Measurements from ENCODE around the gene ALX4.

Gene ALX4

DNA sequence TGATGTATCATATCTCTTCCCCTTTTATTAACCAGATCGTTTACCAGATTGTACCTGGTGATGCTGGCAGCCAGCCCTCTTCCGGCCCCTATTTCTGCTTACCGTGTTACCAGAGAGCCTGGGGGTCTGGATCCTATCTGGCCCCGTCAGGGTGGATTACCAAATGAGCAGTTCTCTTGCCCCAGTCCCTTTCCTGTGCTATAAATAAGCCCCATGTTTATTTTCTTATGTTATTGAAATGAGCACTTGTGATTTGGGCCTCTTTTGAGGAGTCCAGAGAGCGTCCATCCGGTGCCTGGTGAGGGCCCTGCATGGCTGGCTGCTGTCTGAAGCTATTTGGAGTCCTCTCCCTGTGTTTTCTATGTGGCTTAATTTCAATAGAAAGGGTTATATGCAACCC, 59.5 kb downstream of the ALX4 start:
- DNase-seq (ENCODE audit: extremely low read depth in 1 of 2, low read depth in 1 of 2), result no peak

DNA sequence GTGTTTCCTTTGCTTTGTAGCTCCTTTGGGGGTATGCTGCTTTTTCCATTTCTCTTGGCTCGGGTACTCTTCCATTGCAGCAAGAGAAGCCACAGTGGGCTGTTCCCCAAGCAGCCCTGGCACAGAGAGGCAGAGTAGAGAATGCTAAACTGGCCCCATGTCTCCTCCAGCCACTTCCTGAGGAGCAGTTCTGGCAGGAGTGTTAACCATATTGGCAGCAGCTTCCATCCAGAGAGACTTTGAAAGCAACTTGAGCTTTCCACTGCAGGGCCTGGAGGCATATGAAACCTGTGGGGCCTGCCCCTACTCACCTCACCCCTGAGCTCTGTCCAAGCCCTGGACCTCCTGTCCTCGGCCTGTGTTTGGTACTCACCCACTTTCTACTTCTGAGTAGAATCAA, 61.8 kb downstream of the ALX4 start:
- no peak for DNase-seq (ENCODE audit: extremely low read depth in 1 of 2, low read depth in 1 of 2)

DNA sequence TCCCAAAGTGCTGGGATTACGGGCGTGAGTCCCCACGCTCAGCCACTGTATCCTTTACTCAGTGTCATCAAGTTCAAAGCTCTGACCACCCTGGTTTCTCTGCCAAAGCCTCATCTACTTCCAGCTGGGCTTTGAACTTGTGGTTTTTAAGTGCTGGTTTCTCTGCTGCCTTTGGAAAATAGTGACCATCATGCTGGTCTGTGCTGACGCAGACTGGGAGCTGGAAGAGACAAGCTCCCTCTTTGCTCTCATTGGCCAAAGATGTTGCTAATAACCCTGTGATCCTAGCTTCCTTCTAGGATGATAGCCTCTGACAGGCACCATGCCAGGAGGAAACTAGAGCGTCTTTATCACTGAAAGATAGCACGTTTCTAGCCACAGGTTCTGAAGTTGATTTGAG, 62.4 kb downstream of the ALX4 start:
- DNase-seq (ENCODE audit: extremely low read depth in 1 of 2, low read depth in 1 of 2), result no peak

DNA sequence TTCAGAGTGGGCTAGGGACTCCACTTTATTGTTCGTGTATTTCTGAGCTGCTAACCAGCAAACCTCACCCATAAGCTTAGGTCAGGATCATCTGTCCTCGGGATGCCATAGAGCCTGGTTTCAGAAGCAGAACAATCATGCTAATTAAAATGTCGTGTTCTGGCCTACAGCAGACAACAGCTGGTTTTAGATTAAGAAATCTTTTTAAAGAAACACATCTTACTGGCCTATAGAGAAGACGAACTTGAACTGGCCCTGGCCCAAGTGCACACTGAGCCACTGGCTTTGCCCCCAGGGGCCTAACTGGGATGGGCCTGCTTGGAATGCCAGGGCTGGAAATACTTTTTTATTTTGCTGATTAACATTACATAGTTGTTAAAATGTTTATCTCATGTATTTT, 63.2 kb downstream of the ALX4 start:
- no peak for DNase-seq (ENCODE audit: extremely low read depth in 1 of 2, low read depth in 1 of 2)

DNA sequence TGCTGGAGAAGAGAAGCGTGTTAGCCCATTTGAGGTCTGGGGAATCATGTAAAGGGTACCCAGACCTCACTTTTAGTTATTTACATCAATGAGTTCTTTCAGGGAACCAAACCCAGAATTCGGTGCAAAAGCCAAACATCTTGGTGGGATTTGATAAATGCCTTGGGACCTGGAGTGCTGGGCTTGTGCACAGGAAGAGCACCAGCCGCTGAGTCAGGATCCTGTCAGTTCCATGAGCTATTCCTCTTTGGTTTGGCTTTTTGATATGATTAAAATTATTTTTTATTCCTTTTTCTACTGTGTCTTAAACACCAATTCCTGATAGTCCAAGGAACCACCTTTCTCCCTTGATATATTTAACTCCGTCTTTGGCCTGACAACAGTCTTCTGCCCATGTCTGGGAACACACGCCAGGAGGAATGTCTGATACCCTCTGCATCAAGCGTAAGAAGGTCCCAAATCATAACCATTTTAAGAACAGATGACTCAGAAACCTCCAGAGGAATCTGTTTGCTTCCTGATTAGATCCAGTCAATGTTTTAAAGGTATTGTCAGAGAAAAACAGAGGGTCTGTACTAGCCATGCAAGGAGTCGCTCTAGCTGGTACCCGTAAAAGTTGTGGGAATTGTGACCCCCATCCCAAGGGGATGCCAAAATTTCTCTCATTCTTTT, 65.2 kb downstream of the ALX4 start:
- no peak for DNase-seq (ENCODE audit: extremely low read depth in 1 of 2, low read depth in 1 of 2)

DNA sequence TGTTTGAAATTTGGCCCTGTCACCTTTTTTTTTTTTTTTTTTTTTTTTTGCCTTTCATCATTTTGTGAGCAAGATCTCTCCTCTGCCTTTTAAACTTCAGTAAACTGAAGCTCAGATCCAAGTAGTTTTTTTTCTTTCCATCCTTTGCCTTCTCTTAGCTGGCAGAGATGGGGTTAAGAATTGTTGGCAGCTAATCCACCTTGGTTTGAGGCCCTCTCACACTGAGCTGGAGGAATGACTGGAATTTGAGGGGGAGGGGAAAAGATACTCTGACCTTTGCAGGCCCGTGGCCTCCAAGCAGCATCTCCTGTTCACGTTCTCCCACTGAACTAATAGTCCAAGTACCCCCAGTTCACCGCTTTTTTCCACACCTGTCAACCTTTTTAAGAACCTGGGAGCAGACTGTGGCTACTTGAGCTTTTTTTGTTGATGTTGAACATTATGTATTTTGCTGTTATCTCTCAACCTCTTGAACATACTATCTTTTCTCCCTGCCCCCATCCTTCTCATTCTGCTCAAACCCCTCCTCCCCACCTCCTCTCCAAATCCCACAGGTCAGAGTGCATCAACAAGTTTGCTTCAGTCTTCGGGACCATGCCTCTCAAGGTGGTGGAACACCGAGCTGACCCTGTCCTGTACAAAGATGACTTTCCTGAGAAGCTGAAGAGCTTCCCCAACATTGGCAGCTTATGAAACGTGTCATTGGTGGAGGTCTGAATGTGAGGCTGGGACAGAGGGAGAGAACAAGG, 66.2 kb downstream of the ALX4 start:
- DNase-seq (ENCODE audit: extremely low read depth in 1 of 2, low read depth in 1 of 2), result no peak

DNA sequence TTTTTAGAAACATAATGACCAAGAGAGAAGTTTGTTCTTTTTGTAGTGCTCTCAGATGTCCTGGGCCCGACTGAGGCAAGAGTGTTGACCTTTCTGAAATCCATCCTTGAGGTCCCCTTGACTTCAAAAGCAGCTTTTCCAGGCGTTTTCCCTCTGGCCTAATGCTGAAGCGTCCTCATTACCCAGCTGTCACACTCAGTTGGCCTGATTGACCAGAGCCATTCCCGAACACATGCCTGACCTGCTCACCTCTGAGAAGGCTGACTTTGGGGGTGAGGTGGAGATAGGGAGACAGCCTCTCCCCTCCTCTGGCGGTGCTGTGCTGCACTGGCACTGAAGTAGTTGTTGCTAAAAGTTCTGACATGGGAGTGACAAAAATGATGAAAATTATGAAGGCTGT, 66.9 kb downstream of the ALX4 start:
- DNase-seq (ENCODE audit: extremely low read depth in 1 of 2, low read depth in 1 of 2), result no peak

DNA sequence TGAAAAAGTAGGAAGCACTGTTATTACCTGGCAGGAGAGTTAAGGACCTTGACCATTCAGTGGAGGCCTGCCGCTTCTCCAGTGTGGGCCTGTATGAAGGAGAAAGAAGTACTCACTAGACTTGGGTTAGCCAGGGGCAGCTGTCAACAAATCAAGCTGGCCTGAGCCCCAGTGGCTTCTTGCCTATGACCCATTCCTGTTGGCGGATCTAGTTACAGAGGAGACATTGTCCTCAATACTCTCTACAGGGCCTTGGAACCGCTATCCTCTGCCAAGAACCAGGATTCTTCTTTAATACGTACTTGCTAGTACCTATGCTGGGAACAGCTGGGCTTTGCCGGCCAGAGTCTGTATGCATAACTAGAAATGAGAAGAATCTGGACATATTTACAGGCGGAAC, 68.1 kb downstream of the ALX4 start:
- no peak for DNase-seq (ENCODE audit: extremely low read depth in 1 of 2, low read depth in 1 of 2)

DNA sequence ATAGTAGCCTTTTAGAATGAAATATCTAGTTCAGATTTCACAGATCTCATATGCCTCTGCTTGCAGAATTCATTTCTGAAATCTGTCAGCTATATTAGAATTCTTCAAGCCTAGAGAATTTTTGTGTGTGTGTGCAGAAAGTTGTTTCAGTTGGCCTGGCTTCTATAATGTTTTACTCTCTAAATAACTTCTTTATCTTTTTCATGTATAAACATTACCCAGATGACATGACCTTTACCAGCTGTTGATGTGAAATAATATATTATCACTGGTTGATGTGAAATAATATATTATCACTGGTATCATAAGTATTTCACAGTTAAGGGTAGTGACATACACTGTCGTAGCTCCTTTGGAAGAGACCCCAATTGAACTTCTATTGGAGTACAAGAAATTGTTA, 72.8 kb downstream of the ALX4 start:
- no peak for DNase-seq (ENCODE audit: extremely low read depth in 1 of 2, low read depth in 1 of 2)

DNA sequence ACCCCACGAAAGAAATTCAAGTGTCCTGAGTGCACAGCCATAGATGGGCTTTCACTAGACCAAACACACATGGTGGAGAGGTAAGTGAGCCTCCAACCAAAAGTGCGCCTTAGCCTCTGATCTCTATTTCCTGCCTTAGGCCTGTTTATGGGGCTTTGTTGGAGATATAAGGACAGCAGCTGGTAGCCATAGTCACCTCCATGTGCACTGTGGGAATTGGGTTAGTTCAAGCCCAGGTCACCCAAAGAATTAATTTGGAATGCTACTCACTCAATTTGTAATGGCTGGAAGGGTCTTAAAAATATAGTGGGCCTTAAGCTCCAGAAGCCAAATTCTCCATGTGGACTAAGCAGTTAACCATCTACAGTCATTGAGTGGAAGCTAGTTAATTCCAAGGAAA, 73.6 kb downstream of the ALX4 start:
- DNase-seq (ENCODE audit: extremely low read depth in 1 of 2, low read depth in 1 of 2), result no peak

DNA sequence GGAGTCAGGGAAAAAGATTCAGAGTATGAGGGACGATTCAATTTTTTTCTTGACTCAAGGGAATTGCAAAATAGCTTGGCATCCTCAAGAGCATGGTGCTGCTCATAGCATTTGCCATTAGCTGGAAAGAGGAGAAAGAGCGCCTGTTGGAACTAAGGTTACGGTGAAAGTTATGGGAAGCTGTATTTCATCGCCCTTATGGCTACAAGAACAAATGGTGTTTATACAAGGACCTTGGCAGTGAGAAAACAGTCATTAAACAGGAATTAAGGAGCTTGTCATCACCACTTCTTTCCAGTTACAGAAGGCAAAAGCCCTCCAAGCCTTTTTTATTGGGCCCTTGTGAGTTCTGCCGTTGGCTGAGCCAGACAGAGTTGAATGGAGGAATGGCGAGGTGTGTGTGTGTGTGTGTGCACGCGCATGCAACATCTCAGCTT, 74.2 kb downstream of the ALX4 start:
- no peak for DNase-seq (ENCODE audit: extremely low read depth in 1 of 2, low read depth in 1 of 2)

DNA sequence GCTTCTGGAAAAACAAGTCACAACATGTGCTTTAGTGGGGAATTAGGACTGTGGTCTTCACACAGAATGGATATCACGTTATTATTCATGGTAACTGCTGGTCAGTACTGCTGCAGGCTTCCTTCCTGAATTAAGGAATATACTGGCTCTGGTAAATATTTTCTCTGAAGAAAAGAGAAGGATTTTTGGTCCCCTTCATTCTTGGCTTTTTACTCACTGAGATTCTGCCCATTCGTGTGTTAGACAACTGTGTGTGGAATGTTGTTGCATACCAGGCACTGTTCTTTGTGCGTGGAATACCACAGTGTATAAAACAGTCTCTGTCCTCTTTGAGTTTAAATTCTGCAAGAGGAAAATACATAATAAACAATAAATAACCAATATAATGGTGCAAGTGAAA, 80.3 kb downstream of the ALX4 start:
- DNase-seq (ENCODE audit: extremely low read depth in 1 of 2, low read depth in 1 of 2), result no peak

DNA sequence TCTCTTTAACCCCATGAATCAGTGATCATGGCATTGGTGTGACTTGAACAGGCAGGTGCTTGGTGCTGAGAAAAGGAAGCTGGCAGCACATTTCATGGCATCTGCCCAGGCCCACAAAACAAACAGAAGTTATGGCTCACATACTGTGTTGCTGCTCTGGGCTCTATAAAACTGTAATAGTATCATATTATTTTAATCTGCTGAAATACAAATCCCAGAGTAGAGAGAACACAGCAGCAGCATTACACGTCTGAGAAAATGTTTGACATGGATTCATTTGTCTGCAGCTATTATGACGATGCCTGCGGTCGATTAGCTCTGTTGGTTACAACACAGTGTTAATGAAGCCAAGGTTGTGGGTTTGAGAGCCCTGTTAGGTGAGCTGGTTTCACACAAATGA, 80.8 kb downstream of the ALX4 start:
- DNase-seq (ENCODE audit: extremely low read depth in 1 of 2, low read depth in 1 of 2), result no peak

DNA sequence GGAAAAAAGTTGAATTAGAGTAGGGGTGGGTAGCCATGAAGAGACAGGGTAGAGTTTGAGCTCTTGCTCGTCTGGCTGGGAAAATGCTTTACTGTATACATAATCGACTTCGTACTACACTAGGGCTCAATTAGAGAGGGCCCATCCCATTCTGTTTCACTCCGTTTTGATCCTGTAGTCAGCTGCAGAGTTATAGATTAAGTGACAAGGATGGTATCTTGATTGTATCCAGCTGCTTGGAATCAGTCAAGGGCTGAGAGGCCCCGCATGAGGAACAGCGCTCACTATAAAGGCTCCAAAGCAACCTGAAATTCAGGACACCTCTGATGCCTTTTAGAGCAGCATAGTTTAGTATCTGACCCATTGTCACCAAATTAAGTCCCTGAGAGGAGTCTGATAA, 81.6 kb downstream of the ALX4 start:
- no peak for DNase-seq (ENCODE audit: extremely low read depth in 1 of 2, low read depth in 1 of 2)

DNA sequence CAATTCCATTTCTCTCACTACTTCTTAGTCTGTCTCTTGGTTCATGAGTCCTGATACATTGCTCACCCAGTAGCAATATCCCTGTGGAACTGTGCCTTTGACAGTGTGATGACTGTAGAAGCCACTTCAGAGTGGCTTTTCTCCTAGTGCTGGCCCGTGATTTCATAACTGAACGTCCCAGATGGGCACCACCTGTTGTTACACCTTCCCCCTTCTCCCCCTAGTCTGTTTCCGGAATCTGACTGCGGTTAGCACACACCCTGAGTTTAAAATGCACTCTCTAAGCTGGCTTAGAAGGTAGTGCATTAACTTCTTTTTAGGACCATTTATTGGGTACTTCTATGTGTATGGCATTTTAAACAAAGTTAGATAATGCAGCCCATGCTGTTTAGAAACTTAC, 83.0 kb downstream of the ALX4 start:
- DNase-seq (ENCODE audit: extremely low read depth in 1 of 2, low read depth in 1 of 2), result no peak

DNA sequence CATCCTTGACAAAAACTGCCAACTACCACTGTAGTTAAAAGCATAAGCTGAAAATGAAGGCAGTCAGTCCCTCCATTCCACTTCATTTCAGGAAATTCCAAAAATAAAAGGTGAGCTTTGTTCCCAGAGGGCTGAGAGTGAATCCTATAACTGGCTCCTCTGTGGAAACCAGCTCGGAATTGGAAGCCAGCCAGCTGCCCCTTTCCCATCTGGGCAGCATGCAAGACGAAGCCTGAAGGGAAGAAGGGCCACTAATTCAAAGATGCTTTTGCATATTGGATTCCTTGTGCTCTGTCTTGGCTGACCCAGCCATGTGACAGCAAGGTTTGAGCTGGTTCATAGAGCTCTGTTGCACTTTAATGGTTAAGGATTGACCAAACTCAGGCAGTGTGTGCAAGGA, 83.4 kb downstream of the ALX4 start:
- DNase-seq (ENCODE audit: extremely low read depth in 1 of 2, low read depth in 1 of 2), result no peak

DNA sequence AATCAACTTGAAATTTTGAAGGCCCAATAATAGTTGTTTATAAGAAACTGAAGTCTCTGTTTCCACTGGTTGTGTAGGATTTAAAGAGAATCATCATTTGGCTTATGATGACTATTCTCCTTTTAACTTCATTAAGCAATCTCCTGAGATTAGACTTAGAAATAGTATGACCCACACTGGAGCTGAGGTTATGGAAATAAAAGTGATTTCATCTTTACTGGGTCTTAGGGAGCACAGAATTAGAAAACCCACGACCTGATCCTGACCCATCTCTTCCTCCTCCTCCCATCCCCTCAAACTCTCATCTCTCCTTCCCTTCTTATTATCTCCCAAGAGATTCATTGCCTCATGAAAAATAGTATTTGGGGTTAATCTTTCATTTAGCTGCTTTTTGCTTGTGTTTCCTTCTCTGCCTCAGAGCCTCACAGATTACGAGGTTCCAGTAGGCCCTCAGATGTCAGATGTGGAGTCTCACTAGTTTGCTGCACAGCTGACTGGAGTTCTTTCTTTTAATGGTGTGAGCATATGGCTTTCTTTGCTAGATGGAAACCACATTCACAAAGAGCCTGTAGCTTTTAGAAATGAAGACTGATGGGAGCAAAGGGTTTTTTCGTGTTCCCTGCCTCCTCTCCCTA, 85.0 kb downstream of the ALX4 start:
- DNase-seq (ENCODE audit: extremely low read depth in 1 of 2, low read depth in 1 of 2), result no peak

DNA sequence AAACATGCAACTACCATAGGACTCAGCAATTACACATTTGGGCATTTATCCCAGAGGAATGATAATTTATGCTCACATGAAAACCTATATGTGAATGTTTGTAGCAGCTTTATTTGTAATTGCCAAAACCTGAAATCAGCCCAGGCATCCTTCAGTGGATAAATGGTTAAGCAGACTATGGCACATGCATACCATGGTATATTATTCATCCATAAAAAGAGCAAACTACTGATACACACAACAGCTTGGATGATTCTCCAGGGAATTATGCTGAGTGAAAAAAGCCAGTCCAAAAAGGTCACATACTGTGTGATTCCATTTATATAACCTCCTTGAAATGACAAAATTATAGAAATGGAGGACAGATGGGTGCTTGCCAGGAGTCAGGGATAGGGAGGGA, 86.7 kb downstream of the ALX4 start:
- no peak for DNase-seq (ENCODE audit: extremely low read depth in 1 of 2, low read depth in 1 of 2)

DNA sequence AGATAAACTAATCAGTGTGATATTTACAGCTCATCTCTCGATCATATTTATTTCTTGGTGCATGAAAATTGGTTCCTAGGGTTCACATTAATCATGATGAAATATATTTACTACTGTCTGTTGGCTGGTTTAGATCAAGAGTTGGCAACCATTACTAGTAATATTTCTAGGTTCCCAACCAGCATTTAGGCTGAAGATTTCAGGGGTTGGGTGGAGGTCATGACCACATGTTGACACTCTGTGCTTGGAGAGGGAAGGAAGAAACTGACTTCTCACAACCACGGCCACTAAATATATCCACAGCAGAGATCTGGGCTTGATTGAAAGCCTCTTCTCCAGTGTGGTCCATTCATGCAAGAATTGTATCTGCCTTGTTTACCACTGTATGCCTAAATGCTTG, 87.9 kb downstream of the ALX4 start:
- DNase-seq (ENCODE audit: extremely low read depth in 1 of 2, low read depth in 1 of 2), result no peak

DNA sequence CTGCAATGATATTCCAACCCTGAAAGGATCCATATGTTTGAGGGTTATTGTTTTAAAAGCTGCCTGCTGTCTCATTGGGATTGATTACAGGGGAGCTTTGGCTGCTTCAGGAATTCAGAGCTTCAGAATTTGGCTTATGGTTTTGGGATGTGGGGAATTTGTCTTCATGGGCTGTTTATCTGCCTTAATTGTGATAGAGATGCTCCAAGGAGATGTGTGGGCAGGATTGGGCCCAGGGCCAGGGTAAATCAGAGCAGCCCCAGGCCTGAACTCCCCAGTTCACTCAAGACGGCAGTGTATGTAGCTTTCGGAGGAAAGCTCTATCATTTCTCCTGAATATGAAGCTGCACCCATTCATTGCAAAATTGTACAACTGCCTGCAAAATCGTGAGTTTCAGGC, 88.5 kb downstream of the ALX4 start:
- DNase-seq (ENCODE audit: extremely low read depth in 1 of 2, low read depth in 1 of 2), result no peak

DNA sequence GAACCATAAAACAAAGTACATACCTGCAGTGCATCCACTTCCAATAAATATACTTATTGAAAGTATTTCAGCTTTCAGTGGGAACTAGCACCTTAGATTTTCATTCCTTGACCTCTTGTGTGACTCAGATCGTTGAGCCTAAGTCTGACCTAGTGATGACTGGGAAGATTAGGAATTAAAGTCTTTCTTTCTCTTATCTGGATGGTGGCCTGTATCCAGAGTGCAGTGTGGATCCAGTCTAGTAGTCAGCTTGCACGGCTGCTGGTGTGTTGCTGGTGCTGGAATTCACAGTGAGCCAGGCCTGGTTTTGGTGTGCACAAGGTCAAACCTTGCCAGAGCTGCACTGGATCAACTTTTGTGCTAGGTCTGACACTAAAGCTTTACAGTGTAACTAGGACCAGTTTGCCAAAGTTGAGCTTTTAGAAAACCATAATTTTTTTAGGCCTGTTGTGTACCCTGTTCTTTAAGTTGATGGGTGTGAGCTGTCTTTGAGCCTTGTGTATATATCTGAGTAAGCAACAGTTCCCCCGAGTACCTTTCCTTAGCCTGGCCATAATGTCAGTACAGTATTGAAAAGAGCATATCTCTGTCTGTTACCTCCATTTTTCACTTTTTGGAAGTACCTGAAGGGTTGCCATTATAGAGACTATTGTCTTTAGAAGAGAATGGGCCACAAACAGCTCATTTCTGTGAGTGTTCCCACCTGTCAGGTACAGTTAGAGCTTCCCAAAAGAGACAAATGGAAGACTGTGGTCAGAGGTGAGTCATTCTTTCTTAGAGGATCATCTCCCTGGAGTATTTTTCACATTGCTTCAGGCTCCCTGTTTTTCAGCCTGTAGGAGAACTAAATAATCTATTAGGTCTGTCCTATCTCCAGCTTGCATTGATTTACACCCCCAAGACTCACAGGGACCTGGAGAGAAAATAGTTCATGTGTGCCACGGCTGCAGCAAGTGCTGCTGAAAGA, 89.8 kb downstream of the ALX4 start:
- DNase-seq (ENCODE audit: extremely low read depth in 1 of 2, low read depth in 1 of 2), result no peak
